ENCODE results near the gene LAMA3. TPM values are rescaled to one million over a fixed set of nuclear protein-coding genes. Genes with fewer than 3 reads are reported as not detected.

The LAMA3 gene
- total and polyA plus RNA-seq, 4 donors: 0.26 to 3.9 (median 0.37) TPM

- H3K9me3 ChIP-seq (ENCODE audit: control insufficient read depth in 4 of 4, low read length in 3 of 4): peaks cover 6 to 12% (median 10%) of the 10 kb centered on the region in 4 donors
- DNase-seq (ENCODE audit: low spot score): no peak
- H3K27ac ChIP-seq (ENCODE audit: low read depth in 1 of 2, low read length in 2 of 2): no peak overlapping the region
- no peaks in the 10 kb centered on the region for H3K36me3 ChIP-seq (ENCODE audit: control insufficient read depth in 4 of 4, insufficient read depth in 3 of 4, low read depth in 1 of 4, low read length in 3 of 4)
- H3K27me3 ChIP-seq (ENCODE audit: control insufficient read depth in 4 of 4, insufficient read depth in 4 of 4, low read length in 3 of 4): no peaks in the 10 kb centered on the region
- no peak overlapping the region for H3K4me3 ChIP-seq (ENCODE audit: low read depth in 1 of 3, low read length in 3 of 3)
- H3K9ac ChIP-seq (ENCODE audit: low read depth in 1 of 2, low read length in 2 of 2): no peak overlapping the region
- TF ChIP-seq MAX (IDR thresholded peaks at IDR 0.05): no peak
- TF ChIP-seq SP1 (IDR thresholded peaks at IDR 0.05): no peak
- no peak for TF ChIP-seq GABPA (IDR thresholded peaks at IDR 0.05 in 1 of 2, conservative IDR thresholded peaks at IDR 0.05 in 1 of 2)
- TF ChIP-seq YY1 (IDR thresholded peaks at IDR 0.05): no peak
- no peak for TF ChIP-seq RAD21 (IDR thresholded peaks at IDR 0.05)
- H3K4me1 ChIP-seq (ENCODE audit: control insufficient read depth in 4 of 4, insufficient read depth in 4 of 4, low read length in 3 of 4): no peaks in the 10 kb centered on the region
- WGBS: 91% methylated on average over 2 of the region's 2 CpGs
These were observed 45.3 kb upstream of the LAMA3 start for GRCh38 chr18:23643815-23644490.

- TF ChIP-seq REST (IDR thresholded peaks at IDR 0.05): no peak
- no peak for TF ChIP-seq ZBTB33 (IDR thresholded peaks at IDR 0.05)
- TF ChIP-seq JUND (IDR thresholded peaks at IDR 0.05): no peak
- no peak for TF ChIP-seq YY1 (IDR thresholded peaks at IDR 0.05)
- no peak for TF ChIP-seq HNF4A (conservative IDR thresholded peaks at IDR 0.05)
- TF ChIP-seq RAD21 (IDR thresholded peaks at IDR 0.05): no peak
- TF ChIP-seq FOXA2 (IDR thresholded peaks at IDR 0.05): no peak
- TF ChIP-seq RXRA (IDR thresholded peaks at IDR 0.05): no peak
- no peak for TF ChIP-seq CTCF (IDR thresholded peaks at IDR 0.05; ENCODE audit: low read depth, low read length, missing input control)
- TF ChIP-seq HNF4G (IDR thresholded peaks at IDR 0.05): no peak
- TF ChIP-seq TAF1 (conservative IDR thresholded peaks at IDR 0.05): no peak
- no peak for TF ChIP-seq EGR1 (IDR thresholded peaks at IDR 0.05; ENCODE audit: low read depth in 2 of 2)
- TF ChIP-seq NR2F2 (IDR thresholded peaks at IDR 0.05): no peak
- TF ChIP-seq MAX (IDR thresholded peaks at IDR 0.05): no peak
- Histone ChIP-seq H3K36me3 (ENCODE audit: control insufficient read depth in 4 of 4, insufficient read depth in 3 of 4, low read depth in 1 of 4, low read length in 3 of 4) (no peaks in the 10 kb centered on the region), H3K27ac (ENCODE audit: low read depth in 1 of 2, low read length in 2 of 2) (no peak overlapping the region), H3K9ac (ENCODE audit: low read depth in 1 of 2, low read length in 2 of 2) (no peak overlapping the region), H3K4me3 (ENCODE audit: low read depth in 1 of 3, low read length in 3 of 3) (no peak overlapping the region), H3K9me3 (ENCODE audit: control insufficient read depth in 4 of 4, low read length in 3 of 4) (peaks cover 6 to 12% (median 10%) of the 10 kb centered on the region in 4 donors), H3K4me1 (ENCODE audit: control insufficient read depth in 4 of 4, insufficient read depth in 4 of 4, low read length in 3 of 4) (no peaks in the 10 kb centered on the region), H3K27me3 (ENCODE audit: control insufficient read depth in 4 of 4, insufficient read depth in 4 of 4, low read length in 3 of 4) (no peaks in the 10 kb centered on the region)
- WGBS: 92% methylated on average over 4 of the region's 4 CpGs
- no peak for DNase-seq (ENCODE audit: low spot score)
These were observed 43.6 kb upstream of the LAMA3 start for GRCh38 chr18:23645568-23646175.
